HG03575 (cell line): ENCODE measurements around the gene CD99.
"Not testable (repeated sequence)": the region's sequence is repeated elsewhere in the genome, so short reads cannot be mapped to it uniquely, and the experiment has no call there.

ENCODE experiments used
- ATAC-seq: cut with Tn5 transposase; IDR thresholded peaks from one replicate; pipeline ENCODE4 v1.9.1; 2021; ENCODE audit not compliant: unreplicated experiment, insufficient number of reproducible peaks, low FRiP score; ENCODE audit errors: extremely low read depth

Gene CD99

DNA sequence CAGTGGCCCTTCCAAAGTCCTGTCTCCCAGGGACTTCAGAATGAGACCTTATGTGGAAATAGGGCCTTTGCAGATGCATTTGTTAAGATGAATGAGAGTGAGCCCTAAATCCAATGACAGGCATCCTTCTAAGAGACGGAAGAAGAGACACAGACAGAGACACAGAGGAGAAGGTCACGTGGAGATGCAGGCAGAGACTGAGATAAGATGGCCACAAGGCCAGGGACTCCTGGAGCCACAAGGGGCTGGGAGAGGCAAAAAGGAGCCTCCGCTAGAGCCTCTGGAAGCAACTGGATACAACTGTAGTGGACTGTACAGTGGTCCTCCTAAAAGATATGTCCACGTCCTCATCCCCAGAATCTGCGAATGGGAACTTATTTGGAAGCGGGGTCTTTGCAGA, 19.0 kb upstream of the CD99 start:
- no peak for ATAC-seq

- no peak for ATAC-seq
These were observed 17.5 kb upstream of the CD99 start for GRCh38 chrX:2673611-2674010.

DNA sequence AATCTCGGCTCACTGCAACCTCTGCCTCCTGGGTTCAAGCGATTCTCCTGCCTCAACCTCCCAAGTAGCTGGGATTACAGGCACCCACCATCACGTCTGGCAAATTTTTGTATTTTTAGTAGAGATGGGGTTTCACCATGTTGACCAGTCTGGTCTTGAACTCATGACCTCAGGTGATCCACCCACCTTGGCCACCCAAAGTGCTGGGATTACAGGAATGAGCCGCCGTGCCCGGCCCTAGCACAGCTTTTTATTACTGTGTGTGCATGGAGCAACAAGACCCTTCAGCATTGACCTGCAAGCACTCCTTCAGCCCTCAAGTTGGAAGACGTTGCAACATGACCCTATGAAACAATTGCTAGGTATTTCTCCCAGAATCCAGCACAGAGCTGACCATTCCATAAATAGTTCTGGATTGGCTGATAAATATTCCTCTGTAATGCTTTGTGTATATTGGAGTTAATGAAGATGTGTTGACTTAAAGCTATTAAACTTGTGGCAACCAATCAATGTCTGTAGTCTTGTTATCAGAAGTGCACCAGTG, 15.4 kb upstream of the CD99 start:
- ATAC-seq: not testable (repeated sequence)

GRCh38 chrX:2676794-2677675, 14.1 kb upstream of the CD99 start:
- no peak for ATAC-seq

GRCh38 chrX:2677764-2678163, 13.3 kb upstream of the CD99 start:
- no peak for ATAC-seq

DNA sequence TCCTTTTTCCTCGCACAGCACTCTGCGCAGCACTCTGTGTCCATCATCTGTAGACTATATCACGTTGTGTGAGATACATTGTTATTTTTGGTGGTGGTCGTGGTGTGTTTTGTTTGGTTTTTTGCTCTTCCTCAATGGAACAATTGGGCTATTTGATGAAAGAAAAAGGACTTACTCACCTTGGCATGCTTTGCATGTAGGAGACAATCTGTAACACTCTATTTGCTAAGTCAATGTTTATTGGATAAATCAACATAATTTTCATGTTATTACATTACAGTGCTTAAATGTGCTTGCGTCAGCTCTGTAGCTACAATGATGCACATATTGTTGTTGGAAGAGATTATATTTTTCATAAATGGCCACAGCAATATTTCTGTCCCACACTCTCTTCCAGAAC, 12.5 kb upstream of the CD99 start:
- no peak for ATAC-seq

GRCh38 chrX:2679534-2680485, 11.3 kb upstream of the CD99 start:
- no peak for ATAC-seq

DNA sequence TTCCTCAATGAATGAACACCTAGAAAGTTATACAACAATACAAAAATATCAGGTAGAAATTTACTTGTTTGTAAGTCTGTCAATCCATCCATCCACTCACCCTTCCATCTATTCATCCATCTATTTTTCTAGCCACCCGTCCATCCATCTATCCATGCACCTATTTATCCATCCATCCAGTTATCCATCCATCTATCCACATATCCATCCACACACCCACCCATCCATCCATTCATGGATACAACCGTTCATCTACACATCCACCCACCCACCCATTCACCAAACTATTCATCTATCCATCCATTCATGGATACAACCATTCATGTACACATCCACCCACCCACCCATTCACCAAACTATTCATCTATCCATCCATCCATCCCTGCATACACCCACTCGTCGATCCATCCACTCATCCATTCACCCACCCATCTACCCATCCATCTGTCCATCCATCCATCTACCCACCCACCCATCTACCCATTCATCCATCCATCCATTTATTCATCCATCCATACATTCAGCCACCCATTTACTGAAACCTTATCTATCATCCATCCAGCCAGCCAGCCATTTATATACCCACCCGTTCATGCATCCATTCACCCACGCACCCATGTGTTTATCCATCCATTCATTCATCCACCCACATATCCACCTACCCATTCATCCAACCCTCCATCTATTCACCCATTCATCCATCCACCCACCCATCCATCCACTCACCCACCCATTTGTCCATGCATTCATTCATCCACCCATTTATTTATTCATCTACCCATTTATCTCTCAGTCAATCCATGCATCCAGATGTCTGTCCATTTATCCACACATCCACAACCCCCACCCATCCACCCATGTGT, 10.4 kb upstream of the CD99 start:
- no peak for ATAC-seq

- ATAC-seq: no peak
These were observed 8.4 kb upstream of the CD99 start for GRCh38 chrX:2682565-2683177.

DNA sequence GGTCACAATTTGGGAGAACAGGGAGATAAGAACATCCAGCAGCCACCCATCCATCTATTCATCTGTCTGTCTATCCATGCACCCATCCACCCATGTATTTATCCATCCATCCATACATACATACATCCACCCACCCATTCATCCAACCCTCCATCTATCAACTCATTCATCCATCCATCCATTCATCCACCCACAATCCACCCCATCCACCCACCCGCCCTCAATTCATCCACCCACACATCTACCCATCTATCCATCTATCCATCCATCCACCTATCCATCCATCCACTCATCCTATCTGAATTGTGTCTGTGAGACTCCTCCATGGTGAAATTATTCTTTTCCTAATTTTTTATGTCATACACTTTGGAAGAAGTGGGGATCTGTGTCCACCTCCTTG, 6.8 kb upstream of the CD99 start:
- no peak for ATAC-seq

- ATAC-seq: no peak
These were observed 5.2 kb upstream of the CD99 start for GRCh38 chrX:2685886-2686285.

DNA sequence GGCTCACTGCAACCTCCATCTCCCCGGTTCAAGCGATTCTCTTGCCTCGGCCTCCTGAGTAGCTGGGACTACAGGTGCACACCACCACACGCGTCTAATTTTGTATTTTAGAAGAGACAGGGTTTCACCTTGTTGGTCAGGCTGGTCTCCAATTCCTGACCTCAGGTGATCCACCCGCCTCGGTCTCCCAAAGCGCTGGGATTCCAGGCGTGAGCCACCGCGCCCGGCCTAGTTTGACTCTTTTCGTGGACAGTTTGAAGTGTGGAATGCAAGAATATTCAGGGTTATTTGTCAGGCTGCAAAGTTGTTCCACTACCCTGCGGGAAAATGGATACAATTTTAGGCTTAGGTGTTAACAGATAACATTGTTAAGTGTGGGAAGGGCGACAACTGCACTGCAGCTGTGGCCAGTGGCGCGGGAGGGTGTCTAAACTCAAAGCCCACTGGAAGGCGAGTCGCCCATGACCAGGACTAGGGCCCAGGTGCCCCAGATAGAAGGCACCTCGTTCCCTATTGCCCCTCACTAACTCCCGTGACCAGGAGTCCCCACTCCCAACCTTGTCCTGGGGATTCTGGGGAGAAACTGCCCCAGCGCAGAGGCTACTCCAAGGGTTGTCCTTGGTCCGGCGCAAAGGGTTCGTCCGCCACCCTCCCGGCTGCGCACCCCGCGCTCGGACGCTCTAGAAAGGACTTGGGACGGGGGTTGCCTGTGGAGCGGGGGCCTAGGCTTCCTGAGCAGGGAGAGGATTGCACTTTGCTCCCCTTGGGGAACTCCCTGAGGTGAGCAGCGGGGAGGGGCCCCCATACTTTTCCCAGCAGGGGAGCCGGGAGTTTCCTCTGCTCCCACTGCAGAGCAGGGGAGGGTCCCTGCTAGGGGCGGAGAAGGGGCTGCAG, 1.1 kb upstream of the CD99 start:
- ATAC-seq: no peak

GRCh38 chrX:2691543-2692220, 587 bp downstream of the CD99 start:
- no peak for ATAC-seq

DNA sequence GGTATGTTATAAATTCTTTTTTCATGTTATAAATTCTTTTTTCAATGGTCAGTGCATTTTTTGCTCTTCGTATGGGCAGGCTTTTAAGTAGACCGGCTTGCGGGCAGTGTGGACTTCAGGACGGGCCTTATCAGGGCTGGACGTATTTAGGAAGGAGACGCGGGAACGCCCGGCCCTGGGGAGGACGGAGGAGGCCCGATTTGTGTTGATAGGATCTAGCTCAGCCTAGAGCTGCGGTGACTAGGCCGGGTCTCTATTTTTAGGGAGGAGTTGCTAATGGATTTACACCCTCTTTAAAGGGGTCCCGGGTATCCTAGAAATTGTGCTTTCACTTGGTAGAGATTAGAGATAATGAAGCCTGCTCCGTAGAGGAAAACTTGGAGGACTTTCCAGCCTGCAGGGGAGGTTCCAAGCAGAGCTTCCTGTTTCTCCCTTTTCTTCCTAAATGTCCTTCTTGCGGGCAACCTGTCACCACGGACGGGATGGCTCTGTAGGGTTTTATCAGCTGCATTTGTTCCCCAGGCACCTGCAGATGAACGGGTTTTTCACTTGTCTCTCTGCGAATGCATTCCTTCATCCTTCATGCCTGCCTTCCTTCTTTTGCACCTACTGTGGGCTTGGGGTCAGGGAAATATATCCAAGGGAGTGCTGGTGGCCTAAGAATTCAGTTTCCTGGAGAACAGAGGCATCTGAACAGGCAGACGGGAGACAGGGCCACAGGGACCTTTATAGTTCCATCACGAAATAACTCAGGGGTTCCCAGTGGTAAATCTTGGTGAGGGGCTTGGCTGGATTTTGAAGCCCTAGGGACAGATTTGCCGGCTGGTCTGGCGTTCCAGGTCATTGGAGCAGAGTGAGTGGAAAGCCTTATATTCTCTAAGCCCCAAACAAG, 1.4 kb downstream of the CD99 start:
- ATAC-seq: no peak

GRCh38 chrX:2693113-2694002, 2.3 kb downstream of the CD99 start:
- no peak for ATAC-seq
